ENCODE measurements around the gene GNAL.

GRCh38 chr18:11676867-11677266, 12.2 kb upstream of the GNAL start:
- TF ChIP-seq CTCF (IDR thresholded peaks at IDR 0.05; ENCODE audit: insufficient read depth, low read length, poor library complexity, severe bottlenecking) (no peak), EZH2phosphoT487 (conservative IDR thresholded peaks at IDR 0.05; ENCODE audit: low read length) (no peak)
